IMR-90 (cell line): ENCODE measurements around the gene DLG5.

ENCODE experiments used
- FOS ChIP-seq: fragments of 150-350 bp; IDR thresholded peaks from 2 replicates; pipeline ENCODE4 v1.6.1; 2016; ENCODE audit warnings: low read depth, low read length
- MXI1 ChIP-seq: IDR thresholded peaks from 2 replicates; pipeline ENCODE4 v1.6.1; 2012; ENCODE audit warnings: low read depth, mild to moderate bottlenecking, low read length, moderate library complexity, borderline replicate concordance
- TF ChIP-seq, protein P1 (sequence below): conservative IDR thresholded peaks from 2 replicates; pipeline ENCODE4 v1.5.1; 2012; ENCODE audit warnings: mild to moderate bottlenecking, low read depth, low read length, improper control_type of control experiment
- TF ChIP-seq, protein P2 (sequence below): fragments of 150-350 bp; IDR thresholded peaks from 2 replicates; pipeline ENCODE4 v1.6.1; 2016; ENCODE audit warnings: low read depth, mild to moderate bottlenecking, low read length, moderate library complexity, borderline replicate concordance

DNA sequence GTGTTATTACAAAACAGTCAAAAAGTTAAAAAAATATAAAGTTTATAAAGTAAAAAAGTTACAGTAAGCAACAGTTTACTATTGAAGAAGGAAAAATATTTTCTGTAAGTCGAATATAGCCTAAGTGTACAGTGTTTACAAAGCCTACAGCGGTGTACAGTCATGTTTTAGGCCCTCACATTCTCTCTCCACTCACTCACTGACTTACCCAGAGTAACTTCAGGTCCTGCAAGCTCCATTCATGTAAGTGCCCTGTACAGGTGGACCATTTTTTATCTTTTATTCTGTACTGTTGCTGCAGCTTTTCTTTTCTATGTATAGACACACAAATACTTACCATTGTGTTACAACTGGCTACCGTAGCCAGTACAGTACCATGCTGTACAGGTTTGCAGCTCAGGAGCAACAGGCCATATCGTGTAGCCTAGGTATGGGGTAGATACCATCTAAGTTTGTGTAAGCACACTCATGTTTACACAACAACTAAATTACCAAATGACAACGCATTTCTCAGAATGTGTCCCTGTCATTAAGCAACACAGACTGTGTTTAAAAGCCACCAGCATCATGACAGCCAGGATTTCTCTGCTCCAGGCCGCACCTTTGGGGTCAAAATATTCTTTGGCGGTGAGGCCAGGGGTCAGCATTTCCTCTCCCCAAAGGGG lies 67.2 kb downstream of the DLG5 start:
- TF ChIP-seq, protein P1, sequence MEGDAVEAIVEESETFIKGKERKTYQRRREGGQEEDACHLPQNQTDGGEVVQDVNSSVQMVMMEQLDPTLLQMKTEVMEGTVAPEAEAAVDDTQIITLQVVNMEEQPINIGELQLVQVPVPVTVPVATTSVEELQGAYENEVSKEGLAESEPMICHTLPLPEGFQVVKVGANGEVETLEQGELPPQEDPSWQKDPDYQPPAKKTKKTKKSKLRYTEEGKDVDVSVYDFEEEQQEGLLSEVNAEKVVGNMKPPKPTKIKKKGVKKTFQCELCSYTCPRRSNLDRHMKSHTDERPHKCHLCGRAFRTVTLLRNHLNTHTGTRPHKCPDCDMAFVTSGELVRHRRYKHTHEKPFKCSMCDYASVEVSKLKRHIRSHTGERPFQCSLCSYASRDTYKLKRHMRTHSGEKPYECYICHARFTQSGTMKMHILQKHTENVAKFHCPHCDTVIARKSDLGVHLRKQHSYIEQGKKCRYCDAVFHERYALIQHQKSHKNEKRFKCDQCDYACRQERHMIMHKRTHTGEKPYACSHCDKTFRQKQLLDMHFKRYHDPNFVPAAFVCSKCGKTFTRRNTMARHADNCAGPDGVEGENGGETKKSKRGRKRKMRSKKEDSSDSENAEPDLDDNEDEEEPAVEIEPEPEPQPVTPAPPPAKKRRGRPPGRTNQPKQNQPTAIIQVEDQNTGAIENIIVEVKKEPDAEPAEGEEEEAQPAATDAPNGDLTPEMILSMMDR: no peak
- TF ChIP-seq, protein P2, sequence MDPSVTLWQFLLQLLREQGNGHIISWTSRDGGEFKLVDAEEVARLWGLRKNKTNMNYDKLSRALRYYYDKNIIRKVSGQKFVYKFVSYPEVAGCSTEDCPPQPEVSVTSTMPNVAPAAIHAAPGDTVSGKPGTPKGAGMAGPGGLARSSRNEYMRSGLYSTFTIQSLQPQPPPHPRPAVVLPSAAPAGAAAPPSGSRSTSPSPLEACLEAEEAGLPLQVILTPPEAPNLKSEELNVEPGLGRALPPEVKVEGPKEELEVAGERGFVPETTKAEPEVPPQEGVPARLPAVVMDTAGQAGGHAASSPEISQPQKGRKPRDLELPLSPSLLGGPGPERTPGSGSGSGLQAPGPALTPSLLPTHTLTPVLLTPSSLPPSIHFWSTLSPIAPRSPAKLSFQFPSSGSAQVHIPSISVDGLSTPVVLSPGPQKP: no peak
- TF ChIP-seq FOS: no peak
- no peak for TF ChIP-seq MXI1
